ENCODE measurements around the gene BLTP3A.

Gene BLTP3A

GRCh38 chr6:34834789-34835518 lies 43.1 kb downstream of the BLTP3A start:
- no peak for DNase-seq (ENCODE audit: low spot score)

- DNase-seq (ENCODE audit: low spot score), result no peak
These were observed 44.1 kb downstream of the BLTP3A start for GRCh38 chr6:34836008-34836407.

GRCh38 chr6:34836451-34836850 lies 44.6 kb downstream of the BLTP3A start:
- no peak for DNase-seq (ENCODE audit: low spot score)

- no peak for DNase-seq (ENCODE audit: low spot score)
These were observed 45.6 kb downstream of the BLTP3A start for GRCh38 chr6:34837528-34837927.

- DNase-seq (ENCODE audit: low spot score), result no peak
These were observed 47.9 kb downstream of the BLTP3A start for GRCh38 chr6:34839666-34840352.

Data from HuH-7.5 (cell line).